ENCODE results near the gene LY9. TPM values are rescaled to one million over a fixed set of nuclear protein-coding genes. Genes with fewer than 3 reads are reported as not detected.

Gene LY9
- total RNA-seq, 4 donors from 2014 or later, result 0.33 to 2.1 (median 0.63) TPM

DNA sequence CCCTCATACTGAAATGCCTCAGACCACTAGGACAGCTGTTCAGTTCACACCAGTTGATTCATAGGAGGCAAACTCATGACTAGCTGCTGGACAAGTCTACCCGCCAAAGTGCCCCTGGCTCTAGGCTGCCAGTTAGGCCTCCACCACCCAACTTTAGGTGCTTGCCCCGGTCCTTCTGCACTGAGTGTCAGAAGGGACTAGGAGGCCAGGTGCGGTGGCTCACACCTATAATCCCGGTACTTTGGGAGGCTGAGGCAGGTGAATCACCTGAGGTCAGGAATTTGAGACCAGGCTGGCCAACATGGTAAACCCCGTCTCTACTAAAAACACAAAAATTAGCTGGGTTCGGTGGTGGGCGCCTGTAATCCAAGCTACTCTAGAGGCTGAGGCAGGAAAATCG lies 18.9 kb downstream of the LY9 start:
- Histone ChIP-seq H3K4me1 (no peaks in the 10 kb centered on the region), H3K27ac (no peak overlapping the region), H3K9me3 (no peaks in the 10 kb centered on the region), H3K36me3 (no peaks in the 10 kb centered on the region), H3K27me3 (no peaks in the 10 kb centered on the region), H3K4me3 (replicated peaks in 1 of 3) (no peak overlapping the region)
- intact Hi-C loops (cut with DNase I), result no loop called here
- TF ChIP-seq POLR2A (IDR thresholded peaks at IDR 0.05), result no peak
- no peak for TF ChIP-seq CTCF (IDR thresholded peaks at IDR 0.05)
- WGBS, 2 donors, result 72 to 89% methylated on average over 8 of the region's 8 CpGs
- DNase-seq, result no peak

- no peak overlapping the region for H3K27ac ChIP-seq
- H3K9me3 ChIP-seq, result no peaks in the 10 kb centered on the region
- no peak overlapping the region for H3K4me3 ChIP-seq (replicated peaks in 1 of 3)
- H3K36me3 ChIP-seq, result no peaks in the 10 kb centered on the region
- no peak for TF ChIP-seq CTCF (IDR thresholded peaks at IDR 0.05)
- TF ChIP-seq POLR2A (IDR thresholded peaks at IDR 0.05), result no peak
- H3K27me3 ChIP-seq, result no peaks in the 10 kb centered on the region
- intact Hi-C loops (cut with DNase I), result no loop called here
- H3K4me1 ChIP-seq, result no peaks in the 10 kb centered on the region
- 69% methylated on average over 8 to 9 of the region's 9 CpGs for WGBS, 2 donors
- DNase-seq, result no peak
These were observed 22.4 kb downstream of the LY9 start for GRCh38 chr1:160818207-160818937.

DNA sequence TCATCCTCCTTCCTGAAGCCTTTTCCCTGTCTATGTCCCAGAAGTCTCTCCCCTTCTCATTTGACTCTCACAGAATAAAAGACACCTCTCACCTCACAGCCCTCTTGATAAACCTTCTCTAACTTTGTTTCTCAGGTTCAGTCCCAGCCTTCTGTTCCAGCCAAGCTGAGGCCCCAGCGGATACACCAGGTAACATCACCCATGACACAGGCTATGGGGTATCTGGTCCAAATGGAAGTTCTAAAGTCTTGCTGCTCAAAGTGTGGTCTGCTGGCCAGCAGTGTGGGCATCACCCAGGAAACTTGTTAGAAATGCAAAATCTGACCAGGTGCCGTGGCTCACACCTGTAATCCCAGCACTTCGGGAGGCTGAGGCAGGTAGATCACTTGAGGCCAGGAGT lies 23.2 kb downstream of the LY9 start:
- H3K27me3 ChIP-seq, result no peaks in the 10 kb centered on the region
- no peak overlapping the region for H3K4me3 ChIP-seq (replicated peaks in 1 of 3)
- no peaks in the 10 kb centered on the region for H3K36me3 ChIP-seq
- TF ChIP-seq POLR2A (IDR thresholded peaks at IDR 0.05) (no peak), CTCF (IDR thresholded peaks at IDR 0.05) (no peak)
- 67 to 78% methylated on average over 3 of the region's 3 CpGs for WGBS, 2 donors
- H3K27ac ChIP-seq, result no peak overlapping the region
- H3K4me1 ChIP-seq, result no peaks in the 10 kb centered on the region
- no peaks in the 10 kb centered on the region for H3K9me3 ChIP-seq
- intact Hi-C loops (cut with DNase I), result no loop called here
- no peak for DNase-seq

GRCh38 chr1:160821627-160822026 lies 25.7 kb downstream of the LY9 start:
- WGBS, 2 donors, result 74 to 77% methylated on average over 8 of the region's 8 CpGs
- TF ChIP-seq POLR2A (IDR thresholded peaks at IDR 0.05) (no peak), CTCF (IDR thresholded peaks at IDR 0.05) (no peak)
- intact Hi-C loops (cut with DNase I), result no loop called here
- no peak for DNase-seq
- no peak overlapping the region for H3K4me3 ChIP-seq (replicated peaks in 1 of 3)
- H3K9me3 ChIP-seq, result no peaks in the 10 kb centered on the region
- no peaks in the 10 kb centered on the region for H3K36me3 ChIP-seq
- no peaks in the 10 kb centered on the region for H3K4me1 ChIP-seq
- H3K27ac ChIP-seq, result no peak overlapping the region
- H3K27me3 ChIP-seq, result no peaks in the 10 kb centered on the region

GRCh38 chr1:160823296-160823695 lies 27.3 kb downstream of the LY9 start:
- H3K4me3 ChIP-seq (replicated peaks in 1 of 3), result no peak overlapping the region
- DNase-seq, result no peak
- intact Hi-C loops (cut with DNase I), result no loop called here
- TF ChIP-seq POLR2A (IDR thresholded peaks at IDR 0.05) (no peak), CTCF (IDR thresholded peaks at IDR 0.05) (no peak)
- WGBS, 2 donors, result 74 to 93% methylated on average over 3 of the region's 3 CpGs
- H3K9me3 ChIP-seq, result no peaks in the 10 kb centered on the region
- H3K4me1 ChIP-seq, result no peaks in the 10 kb centered on the region
- H3K27ac ChIP-seq, result no peak overlapping the region
- no peaks in the 10 kb centered on the region for H3K27me3 ChIP-seq
- no peaks in the 10 kb centered on the region for H3K36me3 ChIP-seq

Measured in thyroid gland (tissue), 4 donors.